DMS153 (cell line): Measurements from ENCODE around the gene SLC12A7.

Source experiments
- DNase-seq: peaks from one replicate; lab custom pipeline; 2025; lab: John Stamatoyannopoulos, UW

Gene SLC12A7

GRCh38 chr5:1125030-1125357, 13.1 kb upstream of the SLC12A7 start:
- no peak for DNase-seq

- DNase-seq, result no peak
Observed at GRCh38 chr5:1124205-1125029, 12.6 kb upstream of the SLC12A7 start.

GRCh38 chr5:1123418-1124147, 11.7 kb upstream of the SLC12A7 start:
- DNase-seq, result no peak

GRCh38 chr5:1122511-1123294, 10.8 kb upstream of the SLC12A7 start:
- DNase-seq, result no peak

GRCh38 chr5:1121891-1122290, 10.0 kb upstream of the SLC12A7 start:
- DNase-seq, result no peak

GRCh38 chr5:1121044-1121443, 9.2 kb upstream of the SLC12A7 start:
- DNase-seq, result no peak

GRCh38 chr5:1120236-1120999, 8.6 kb upstream of the SLC12A7 start:
- no peak for DNase-seq

- no peak for DNase-seq
Observed at GRCh38 chr5:1119312-1119831, 7.5 kb upstream of the SLC12A7 start.

GRCh38 chr5:1118738-1119137, 6.9 kb upstream of the SLC12A7 start:
- peak; percentile 28 for DNase-seq

- peak; percentile 69 for DNase-seq
Observed at GRCh38 chr5:1118231-1118698, 6.4 kb upstream of the SLC12A7 start.

- DNase-seq, result no peak
Observed at GRCh38 chr5:1116977-1117376, 5.1 kb upstream of the SLC12A7 start.

- no peak for DNase-seq
Observed at GRCh38 chr5:1116109-1116740, 4.4 kb upstream of the SLC12A7 start.

- no peak for DNase-seq
Observed at GRCh38 chr5:1115123-1115815, 3.4 kb upstream of the SLC12A7 start.

- no peak for DNase-seq
Observed at GRCh38 chr5:1113805-1114586, 2.1 kb upstream of the SLC12A7 start.

- DNase-seq, result no peak
Observed at GRCh38 chr5:1113332-1113690, 1.4 kb upstream of the SLC12A7 start.

- peak; percentile 30 for DNase-seq
Observed at GRCh38 chr5:1112596-1113331, 901 bp upstream of the SLC12A7 start.

- no peak for DNase-seq
Observed at GRCh38 chr5:1111241-1111726, 579 bp downstream of the SLC12A7 start.

- DNase-seq, result no peak
Observed at GRCh38 chr5:1110307-1111240, 1.3 kb downstream of the SLC12A7 start.
